NOMO-1 treated with DMSO at 0.1 percent for 48 hours (cell line): ENCODE measurements around the gene PTBP3.
A peak's percentile ranks its signal among the peaks of the same experiment; 100 is the strongest.

Experiments
- DNase-seq: peaks from one replicate; lab custom pipeline; 2025; ENCODE audit not compliant: unreplicated experiment; lab: John Stamatoyannopoulos, UW

Gene PTBP3

DNA sequence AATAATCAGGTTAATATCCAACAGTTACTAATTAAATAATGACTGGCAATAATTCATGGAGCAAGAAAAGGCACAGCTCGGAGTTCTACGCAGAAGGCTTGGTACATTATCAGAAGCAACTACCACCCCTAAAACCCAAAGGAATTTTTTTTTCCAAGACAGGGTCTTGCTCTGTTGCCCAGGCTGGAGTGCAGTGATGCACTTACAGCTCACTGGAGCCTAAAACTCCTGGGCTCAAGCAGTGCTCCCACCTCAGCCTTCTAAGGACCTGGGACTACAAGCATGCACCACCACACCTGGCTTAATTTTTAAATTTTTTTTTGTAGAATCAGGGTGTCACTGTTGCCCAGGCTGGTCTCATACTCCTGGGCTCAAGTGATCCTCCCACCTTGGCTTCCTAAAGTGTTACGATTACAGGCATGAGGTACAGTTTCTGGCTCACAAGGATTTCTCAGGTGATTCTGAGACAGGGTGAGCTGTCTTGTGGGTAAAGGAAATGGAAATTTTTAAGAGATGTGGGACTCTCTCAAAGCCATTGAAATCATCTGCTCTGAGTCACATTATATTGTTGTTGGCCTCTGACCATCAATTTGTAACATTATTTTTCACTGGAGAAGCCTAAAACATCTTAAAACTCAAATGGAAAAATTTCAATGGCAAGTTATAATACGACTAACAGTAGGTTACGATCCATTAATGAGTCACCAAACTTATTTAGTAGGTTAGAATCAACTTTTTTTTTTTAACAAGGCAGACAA, 26.8 kb upstream of the PTBP3 start:
- no peak for DNase-seq

DNA sequence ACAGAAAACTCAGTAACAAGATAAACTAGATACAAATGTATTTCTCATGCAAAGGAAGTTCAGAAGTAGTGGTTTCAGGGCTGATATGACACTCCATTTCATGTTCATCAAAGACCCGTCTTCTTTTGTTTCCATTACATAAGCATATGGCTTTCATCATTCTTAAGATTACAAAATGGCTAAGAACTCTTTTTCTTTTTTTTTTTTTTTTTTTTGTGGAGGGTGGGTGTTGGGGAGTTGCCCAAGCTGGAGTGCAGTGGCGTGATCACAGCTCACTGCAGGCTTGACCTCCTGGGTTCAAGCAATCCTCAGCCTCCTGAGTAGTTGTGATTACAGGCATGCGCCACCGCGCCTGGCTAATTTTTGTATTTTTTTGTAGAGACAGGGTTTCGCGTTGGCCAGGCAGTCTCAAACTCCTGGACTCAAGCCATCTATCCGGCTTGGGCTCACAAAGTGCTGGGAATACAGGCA, 22.0 kb upstream of the PTBP3 start:
- no peak for DNase-seq

DNA sequence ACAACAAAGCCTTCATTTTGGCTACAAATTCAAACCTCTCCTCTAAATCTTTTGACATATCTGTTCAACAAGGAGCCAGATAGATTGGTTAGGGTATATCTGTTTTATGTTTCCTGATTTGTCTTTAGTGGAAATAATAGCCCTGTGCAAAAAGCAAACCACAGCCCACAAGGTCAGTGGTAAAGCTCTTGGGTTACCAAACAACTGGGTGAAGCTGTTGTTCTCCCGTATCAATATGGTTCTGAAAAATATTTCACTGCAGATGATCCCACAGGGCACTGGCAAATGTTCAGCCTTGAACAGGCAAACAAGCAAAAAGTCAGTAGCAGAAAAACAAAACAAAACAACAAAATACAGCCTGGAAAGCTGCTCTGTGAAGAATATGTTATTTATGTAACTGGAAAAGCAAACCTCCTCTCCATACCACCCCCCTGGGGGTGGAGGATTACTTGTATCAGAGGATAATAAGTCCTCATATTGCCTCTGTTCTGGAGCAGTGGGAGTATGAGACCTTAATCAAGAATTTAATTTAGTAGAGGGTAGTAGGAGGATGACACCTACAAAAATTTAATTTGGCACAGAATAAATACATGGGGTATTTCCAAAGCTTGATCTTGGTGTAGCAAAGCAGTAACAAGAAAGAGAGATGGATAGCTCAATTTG, 20.8 kb upstream of the PTBP3 start:
- no peak for DNase-seq

DNA sequence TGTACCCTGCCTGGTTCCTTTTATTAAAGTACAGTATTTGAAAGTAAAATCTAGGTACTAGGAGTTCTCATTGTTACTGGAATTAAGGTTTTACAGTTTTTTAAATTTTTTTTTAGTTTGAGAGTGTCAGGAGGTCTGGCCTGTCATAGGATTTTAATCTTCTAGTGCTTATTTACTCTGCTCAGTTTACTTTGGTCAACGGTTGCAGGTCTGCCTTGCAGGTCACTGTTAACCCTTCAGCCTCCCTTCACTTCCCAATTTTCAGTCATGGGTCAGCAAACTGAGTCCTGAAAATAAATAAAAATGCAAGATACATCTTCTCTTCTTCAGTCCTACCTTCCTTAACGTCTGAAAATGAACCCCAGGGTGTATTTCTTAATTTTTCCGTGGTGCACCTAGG, 18.8 kb upstream of the PTBP3 start:
- DNase-seq = no peak

DNA sequence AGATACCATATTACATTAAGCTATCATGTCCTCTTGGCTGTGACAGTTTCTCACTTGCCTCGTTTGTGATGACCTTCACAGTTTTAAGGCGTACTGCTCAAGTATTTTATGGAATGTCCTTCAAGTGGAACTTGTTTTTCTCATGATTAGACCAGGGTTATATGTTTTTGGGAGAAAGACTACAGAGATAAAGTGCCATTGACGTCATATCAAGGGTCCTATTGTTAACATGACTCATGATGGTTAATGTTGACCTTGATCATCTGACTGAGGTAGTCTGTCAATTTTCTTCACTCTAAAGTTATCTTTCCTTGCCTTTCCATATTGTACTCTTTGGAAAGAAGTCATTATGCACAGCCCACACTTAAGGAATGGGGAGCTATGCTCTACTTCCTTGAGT, 17.8 kb upstream of the PTBP3 start:
- no peak for DNase-seq

DNA sequence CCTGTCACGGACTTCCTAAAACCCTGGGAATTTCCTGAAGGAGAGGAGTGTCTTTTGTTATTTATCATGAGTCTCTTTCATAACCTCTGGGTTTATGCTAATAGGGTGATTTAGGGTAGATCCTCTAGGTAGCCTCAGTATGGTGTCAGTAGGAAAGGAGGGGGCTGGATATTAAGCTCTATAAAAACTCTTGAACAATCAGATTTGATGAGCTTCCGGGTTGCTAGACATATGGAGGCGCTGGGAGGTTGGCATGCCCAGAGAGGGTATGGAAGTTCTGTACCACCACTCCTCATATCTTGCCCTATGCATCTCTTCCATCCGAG, 15.6 kb upstream of the PTBP3 start:
- no peak for DNase-seq

DNA sequence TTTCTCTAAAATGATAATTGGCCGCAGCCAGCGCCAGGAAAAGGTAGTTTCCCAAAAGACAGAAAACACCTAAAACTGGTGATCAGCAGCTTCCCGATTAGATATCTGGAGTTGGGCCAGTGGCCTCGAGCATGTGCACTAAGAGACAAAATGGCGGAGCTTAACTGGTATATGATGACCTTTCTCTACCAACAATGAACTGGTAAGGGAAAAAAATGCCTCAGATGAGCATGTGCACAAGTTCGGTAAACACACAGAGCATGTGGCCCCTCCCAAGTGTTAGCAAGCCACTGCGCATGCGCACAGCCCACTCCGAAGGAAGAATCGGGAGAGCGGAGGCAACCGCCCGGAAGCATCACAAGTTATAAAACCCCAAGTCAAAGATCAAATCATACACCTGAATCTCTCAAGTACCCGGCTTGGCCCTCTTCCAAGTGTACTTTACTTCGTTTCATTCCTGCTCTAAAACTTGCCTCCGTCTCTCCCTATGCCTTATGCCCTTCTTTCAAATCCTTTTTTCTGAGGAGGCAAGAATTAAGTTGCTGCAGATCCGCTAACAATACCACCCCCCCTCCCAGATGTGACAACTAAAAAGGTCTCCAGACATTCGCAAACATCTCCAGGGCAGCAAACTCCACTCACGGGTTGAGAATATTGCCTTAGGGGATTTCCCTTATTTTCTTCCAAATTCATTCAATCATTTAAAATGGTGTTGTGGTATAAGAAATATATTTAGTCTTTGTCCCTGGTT, 15.0 kb upstream of the PTBP3 start:
- no peak for DNase-seq

DNA sequence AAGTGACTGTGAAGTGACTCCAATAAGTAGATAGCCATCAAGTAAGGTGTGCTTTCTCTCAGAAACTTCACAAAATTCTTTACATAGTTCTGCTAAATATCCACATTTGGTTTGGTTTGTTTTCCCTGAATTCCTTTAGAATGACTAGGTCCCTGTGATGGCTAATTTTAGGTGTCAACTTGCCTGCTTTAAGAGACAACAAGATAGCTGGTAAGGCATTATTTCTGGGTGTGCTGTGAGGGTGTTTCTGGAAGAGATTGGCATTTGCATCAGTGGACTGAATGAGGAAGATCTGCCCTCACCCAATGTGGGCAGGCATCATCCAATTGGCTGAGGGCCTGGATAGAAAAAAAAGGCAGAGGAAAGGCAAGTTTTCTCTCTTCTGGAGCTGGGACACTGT, 8.3 kb upstream of the PTBP3 start:
- no peak for DNase-seq

DNA sequence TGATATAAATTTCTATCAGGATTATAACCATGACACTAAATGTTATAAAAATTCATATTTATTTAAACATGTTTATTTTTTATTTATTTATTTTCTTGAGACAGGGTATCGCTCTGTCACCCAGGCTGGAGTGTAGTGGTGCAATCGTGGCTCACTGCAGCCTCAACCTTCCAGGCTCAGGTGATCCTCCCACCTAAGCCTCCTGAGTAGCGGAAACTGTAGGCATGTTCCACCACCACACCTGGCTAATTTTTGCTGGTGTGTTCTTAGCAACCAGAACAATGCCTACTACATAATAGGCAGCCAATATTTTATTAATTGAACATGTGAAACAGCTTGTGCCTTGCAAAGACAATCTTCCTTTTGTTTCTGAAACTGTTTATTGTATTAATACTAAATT, 6.5 kb upstream of the PTBP3 start:
- DNase-seq = no peak

DNA sequence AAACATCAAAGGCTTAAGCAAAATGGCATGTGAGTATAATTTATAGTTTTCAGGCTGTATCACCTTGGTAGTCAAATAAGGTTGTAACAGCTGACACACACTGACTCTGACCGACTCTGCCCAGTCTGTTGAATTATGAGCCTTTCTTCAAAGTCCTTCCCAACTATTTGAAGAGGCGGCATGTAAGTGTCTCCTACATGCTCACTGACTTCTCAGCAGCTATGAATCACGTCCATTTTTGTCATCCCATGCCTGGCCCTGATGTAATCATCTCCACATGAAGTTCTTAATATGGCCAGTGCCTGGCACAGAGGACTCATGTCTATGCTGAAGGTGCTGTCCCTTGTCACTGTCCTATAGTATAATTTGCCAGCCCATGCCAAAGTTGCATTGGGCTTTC, 5.1 kb upstream of the PTBP3 start:
- no peak for DNase-seq

DNA sequence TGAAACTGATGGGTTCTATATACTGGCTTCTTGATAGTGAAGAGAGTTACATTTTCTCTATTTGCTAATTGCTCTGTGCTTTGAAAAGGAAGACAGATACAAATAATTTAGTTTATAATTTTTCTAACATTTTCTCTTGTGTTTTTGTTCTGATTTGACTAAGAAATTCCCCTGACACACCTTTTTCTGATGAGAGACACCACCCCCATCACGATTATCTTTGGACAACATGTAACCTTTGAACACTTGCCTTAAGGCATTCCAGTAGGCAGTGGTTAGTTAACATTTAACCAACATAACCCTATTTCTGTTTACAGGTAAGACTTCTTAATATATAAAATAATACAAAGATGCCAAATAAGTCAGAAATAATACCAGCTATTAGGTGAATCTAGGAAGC, 4.1 kb upstream of the PTBP3 start:
- DNase-seq = no peak

DNA sequence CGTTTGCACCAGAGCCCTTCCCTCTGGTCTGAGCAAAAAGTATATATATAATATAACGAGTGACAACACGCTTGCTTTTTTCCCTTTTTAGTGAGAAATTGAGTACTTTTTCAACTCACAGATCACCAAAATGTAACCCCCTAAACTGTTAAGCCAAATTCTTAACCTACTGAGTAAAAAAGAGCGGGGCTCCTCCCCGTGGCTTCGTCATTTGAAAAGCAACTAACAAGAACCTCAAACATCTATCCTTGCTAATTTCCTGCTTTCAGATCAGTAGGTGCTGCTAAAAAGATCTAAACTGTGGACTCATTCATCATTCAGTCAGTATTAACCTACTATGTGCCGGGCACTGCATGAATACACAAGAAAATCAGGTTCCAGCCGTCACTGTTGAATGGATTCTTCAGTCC, 1.0 kb upstream of the PTBP3 start:
- DNase-seq = peak; percentile 67

DNA sequence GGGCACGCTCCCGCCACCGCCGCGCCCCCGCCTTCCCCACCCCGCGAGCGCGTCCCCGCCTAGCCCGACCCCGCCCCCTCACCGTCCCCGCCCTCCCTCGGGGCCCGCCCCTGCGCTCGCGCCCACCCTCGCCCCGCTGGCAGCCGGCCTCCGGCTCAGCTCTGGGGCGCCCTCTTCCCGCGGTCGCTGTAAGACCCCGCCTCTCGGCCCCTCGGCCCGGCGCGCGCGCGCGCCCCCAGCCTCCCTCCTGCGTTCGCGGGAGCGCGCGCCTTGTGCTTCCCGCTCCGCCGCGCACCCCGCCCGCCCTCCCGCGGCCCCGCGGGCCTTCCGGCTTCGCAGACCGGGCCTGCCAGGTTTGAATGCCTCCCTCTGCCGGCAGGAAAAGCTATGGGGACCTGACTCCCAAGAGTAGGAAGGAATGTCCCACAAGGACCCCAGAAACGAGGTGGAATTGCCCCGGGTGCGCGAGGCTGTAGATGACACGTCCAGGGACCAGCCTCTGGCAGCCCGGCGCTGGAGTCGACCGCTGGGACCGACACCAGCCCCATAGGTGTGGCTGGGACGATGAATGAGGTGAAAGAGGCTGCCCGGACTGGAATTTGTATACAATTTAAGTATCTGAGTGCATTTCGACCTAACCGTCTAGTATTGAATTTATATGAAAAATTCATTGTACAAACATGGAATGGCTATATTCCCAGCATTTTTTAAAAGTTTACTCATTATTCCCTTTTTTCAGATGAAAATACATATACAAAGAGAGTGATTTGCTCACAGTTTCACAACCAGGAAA, 416 bp upstream of the PTBP3 start:
- peak; percentile 91 for DNase-seq

DNA sequence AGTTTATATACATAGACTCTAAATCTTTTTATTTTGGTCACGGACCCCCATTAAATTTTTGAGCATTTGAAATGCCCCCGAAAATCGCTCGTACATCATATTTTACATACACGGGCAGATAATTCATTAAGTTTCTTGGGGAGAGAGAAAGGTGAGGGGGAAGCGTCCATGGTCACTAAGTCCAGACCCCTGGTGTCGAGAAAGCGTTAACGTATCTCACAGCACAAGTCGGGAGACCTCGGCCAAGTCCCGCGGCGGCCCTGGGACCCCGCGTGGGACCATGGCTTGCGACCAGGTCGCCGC, 794 bp downstream of the PTBP3 start:
- no peak for DNase-seq

DNA sequence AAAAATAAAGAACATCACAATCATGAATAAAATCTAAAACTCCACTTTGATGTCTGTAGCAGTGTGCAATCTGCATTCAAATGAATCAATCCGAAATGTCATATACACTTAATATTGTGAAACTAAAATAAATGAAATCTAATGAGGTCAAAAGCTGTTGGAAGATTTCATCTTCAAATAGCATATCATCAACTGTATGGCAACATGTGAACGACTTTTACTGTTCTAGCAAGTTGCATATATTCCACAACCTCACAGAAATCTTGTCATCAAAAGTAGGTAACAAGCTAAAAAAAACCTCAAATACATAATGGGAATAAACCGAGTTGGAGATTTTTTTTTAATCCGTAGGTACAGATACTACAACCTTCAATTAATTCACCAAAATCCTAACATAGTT, 1.2 kb downstream of the PTBP3 start:
- no peak for DNase-seq

DNA sequence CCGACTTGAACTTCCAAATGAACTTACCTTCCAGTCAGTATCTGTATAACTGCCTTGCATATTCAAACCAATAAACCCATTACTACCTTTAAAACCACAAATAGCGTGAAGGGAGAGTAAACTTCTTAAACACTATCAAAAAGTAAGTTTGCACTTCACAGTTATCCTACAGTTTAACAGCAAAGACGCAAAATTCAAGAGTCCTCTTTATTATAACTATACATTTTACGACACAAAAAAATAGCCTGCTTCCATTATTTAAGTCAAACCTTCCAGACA, 1.8 kb downstream of the PTBP3 start:
- DNase-seq = peak; percentile 26

DNA sequence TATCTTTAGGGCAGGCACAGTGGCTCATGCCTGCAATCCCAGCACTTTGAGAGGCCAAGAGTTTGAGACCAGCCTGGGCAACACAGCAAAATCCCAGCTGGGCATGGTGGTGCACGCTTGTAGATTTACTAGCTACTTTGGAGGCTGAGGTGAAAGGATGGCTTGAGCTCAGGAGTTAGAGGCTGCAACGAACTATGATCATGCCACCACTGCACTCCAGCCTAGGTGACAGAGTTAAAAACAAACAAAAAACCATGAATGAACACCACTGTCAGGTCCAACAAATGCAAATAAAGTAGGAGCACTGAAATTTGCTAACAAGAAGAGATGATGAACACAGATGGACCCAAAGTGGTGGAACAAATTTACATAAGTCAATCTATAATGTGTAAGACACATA, 4.9 kb downstream of the PTBP3 start:
- no peak for DNase-seq

DNA sequence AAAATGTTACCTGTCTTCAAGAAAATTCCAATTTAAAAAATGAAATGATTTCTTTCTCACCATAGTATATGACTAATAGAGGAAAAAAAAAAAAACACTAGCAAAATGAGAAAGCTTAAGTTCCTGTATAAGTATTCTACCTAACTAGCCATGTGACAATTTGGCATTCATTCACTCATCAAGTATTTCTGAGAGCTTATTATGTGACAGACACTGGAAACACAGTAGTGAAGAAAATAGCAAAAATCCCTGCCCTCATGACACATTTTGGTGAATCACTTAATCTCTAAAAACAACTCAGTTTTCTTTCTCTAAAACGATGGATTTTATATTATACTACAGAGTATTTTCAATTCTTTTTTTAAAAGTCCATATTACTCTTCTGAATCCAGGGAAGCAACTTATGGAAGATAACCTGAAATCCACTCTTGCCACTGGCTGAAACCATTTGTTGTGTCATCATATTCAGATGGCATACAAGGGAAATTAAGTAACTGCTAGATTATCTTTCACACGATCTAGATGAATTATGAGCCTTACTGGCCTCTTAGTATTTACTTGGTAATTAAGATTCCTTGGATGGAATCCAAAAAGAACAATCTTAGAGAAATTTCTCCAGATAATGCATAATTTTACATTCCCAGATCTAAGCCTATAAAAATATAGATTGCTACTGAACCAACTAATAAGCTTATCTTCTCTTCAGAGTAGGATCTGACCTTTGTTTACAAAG, 5.5 kb downstream of the PTBP3 start:
- DNase-seq = peak; percentile 1

DNA sequence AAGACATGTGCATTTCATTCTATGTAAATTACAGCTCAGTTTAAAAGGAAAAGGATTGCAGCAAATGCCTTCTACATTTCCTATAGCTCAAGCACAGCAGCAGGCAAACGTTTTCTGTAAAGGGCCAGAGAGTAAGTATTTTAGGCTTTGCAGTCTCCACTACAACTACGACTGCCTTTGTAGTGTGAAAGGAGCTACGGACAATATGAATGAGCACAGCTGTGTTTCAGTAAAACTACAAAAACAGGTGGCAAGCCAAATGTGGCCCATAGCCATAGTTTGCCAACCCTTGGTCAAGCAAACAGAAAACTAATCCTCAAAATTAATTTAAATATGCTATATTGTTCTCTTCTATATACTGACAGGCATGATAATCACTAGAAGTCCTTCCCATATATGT, 7.2 kb downstream of the PTBP3 start:
- no peak for DNase-seq

DNA sequence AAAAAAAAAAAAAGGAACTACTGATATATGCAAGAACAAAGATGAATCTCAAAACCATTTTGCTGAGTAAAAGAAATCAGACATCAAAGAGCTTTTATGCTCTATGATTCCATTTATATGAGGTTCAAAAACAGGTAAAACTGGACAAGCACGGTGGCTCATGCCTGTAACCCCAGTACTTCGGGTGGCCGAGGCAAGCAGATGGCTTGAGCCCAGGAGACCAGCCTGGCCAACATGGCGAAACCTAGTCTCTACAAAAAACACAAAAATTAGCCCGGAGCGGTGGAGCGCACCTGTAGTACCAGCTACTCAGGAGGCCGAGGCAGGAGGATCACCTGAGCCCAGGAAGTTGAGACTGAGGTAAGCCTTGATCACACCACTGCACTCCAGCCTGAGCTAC, 7.8 kb downstream of the PTBP3 start:
- DNase-seq = no peak

DNA sequence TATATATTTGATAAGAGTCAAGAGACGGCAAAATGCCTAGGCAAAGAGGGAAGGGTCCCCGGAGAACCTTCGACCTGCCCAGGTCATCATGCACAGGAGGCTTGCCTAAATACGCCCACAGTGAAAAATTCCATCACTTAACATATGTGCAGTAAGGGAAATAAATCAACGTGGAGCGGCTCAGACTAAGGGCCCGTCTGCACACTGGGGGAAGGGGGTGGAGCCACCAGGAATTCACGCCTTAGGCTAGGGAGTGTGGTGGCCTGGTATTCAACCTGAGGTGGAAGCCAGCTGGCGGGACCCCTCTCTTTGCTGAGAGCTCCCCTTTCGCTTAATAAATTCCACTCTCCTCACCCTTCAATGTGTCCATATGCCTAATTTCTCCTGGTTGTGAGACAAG, 8.3 kb downstream of the PTBP3 start:
- DNase-seq = no peak
